ENCODE data around the gene LRIF1.
"Not testable (repeated sequence)": the region's sequence is repeated elsewhere in the genome, so short reads cannot be mapped to it uniquely, and the experiment has no call there.

The LRIF1 gene, protein sequence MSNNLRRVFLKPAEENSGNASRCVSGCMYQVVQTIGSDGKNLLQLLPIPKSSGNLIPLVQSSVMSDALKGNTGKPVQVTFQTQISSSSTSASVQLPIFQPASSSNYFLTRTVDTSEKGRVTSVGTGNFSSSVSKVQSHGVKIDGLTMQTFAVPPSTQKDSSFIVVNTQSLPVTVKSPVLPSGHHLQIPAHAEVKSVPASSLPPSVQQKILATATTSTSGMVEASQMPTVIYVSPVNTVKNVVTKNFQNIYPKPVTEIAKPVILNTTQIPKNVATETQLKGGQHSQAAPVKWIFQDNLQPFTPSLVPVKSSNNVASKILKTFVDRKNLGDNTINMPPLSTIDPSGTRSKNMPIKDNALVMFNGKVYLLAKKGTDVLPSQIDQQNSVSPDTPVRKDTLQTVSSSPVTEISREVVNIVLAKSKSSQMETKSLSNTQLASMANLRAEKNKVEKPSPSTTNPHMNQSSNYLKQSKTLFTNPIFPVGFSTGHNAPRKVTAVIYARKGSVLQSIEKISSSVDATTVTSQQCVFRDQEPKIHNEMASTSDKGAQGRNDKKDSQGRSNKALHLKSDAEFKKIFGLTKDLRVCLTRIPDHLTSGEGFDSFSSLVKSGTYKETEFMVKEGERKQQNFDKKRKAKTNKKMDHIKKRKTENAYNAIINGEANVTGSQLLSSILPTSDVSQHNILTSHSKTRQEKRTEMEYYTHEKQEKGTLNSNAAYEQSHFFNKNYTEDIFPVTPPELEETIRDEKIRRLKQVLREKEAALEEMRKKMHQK

GRCh38 chr1:110963691-110964454 lies at the start of gene LRIF1:
TSS of gene LRIF1 (minus strand) at chr1:110963922. CDS start at chr1:110963688, 234 bp downstream.
- ATAC-seq, result peak; percentile 99
- peaks cover 36% of the 10 kb centered on the region for H3K36me3 Mint-ChIP-seq
- H3K4me1 Mint-ChIP-seq, result peaks cover 44% of the 10 kb centered on the region

DNA sequence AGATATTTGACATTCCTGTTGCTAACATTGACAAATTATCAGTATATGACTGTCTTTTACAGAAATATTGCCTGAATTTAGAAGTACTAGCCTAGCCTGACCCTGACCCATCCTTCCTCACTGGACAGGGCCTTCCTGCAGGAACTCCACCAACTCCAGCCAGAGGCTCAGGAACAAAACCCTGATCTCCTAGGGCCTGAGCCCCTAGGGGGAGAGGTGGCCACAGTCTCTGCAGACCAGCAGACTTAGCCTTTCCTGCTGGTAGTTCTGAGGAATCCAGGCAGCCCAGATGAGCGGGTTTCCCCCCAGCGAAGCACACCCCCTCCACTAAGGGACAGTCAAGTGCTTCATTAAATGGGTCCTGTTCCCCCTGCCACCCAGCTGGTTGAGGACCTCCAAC lies 44.3 kb upstream of the LRIF1 start:
- Mint-ChIP-seq H3K4me1 (no peaks in the 10 kb centered on the region), H3K9me3 (no peaks in the 10 kb centered on the region), H3K4me3 (no peak overlapping the region), H3K27ac (no peak overlapping the region), H3K36me3 (no peaks in the 10 kb centered on the region)
- ATAC-seq, result no peak
- no peak for DNase-seq (ENCODE audit: low spot score in 2 of 2)

More at GRCh38 chr1:110963691-110964454, at the start of gene LRIF1:
- H3K4me3 Mint-ChIP-seq, result peak within 1 kb of the TSS; percentile 92
- peaks cover 24% of the 10 kb centered on the region for H3K9me3 Mint-ChIP-seq
- DNase-seq (ENCODE audit: low spot score in 2 of 2), result peak; percentile 97 to 99
- peak within 1 kb of the TSS; percentile 99 for H3K27ac Mint-ChIP-seq

DNA sequence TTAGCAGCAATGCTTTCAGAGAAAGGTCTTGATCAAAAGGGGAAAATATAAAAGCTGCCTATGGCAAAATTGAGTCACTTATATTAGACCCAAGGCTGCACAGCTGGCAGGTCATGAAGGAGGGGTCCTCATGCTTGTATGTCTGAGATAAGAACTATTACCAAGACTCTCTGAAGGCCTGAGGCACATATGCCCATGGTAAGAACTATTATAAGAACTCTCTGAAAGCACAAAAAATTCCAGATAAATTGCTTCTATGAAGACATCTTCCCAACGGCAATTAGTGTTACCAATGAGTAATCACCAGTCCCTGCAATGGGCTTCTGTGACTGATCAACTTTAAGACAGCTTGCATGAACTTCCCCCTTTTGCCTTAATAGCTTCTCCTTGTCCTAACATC lies 42.8 kb upstream of the LRIF1 start:
- Mint-ChIP-seq H3K36me3 (no peaks in the 10 kb centered on the region), H3K27ac (no peak overlapping the region), H3K4me3 (no peak overlapping the region), H3K4me1 (no peaks in the 10 kb centered on the region), H3K9me3 (no peaks in the 10 kb centered on the region)
- DNase-seq (ENCODE audit: low spot score in 2 of 2), result no peak
- ATAC-seq, result no peak

DNA sequence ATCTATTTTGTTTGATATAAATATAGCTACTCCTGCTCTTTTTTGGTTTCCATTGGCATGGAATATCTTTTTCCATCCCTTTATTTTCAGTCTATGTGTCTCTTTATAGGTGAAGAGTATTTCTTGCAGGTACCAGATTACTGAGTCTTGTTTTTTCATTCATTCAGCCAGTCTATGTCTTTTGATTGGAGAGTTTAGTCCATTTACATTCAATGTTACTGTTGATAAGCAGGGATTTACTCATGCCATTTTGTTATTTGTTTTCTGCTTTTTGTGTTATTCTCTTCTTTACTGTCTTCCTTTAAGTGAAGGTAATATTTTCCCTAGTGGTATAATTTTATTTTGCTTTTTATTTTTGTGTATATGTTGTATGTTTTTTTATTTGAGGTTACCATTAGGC lies 35.9 kb upstream of the LRIF1 start:
- not testable (repeated sequence) for H3K27ac Mint-ChIP-seq; H3K36me3 Mint-ChIP-seq; DNase-seq (ENCODE audit: low spot score in 2 of 2); ATAC-seq; H3K9me3 Mint-ChIP-seq; H3K4me3 Mint-ChIP-seq; H3K4me1 Mint-ChIP-seq

DNA sequence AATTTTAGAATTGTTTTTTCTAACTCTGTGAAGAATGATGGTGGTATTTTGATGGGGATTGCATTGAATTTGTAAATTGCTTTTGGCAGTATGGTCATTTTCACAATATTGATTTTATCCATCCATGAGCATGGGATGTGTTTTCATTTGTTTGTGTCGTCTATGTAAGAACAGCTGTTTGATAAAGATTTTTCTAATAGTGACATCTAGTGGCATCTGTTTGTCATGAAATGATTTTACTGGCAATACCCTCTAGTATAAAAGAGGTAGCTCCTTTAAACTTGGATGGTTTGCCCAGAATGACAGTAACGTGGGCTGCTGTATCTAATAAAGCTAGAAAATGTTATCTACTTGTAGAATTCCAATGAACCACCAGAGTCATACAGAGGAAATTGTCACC lies 28.6 kb upstream of the LRIF1 start:
- H3K4me1 Mint-ChIP-seq, result peaks cover 25% of the 10 kb centered on the region
- not testable (repeated sequence) for DNase-seq (ENCODE audit: low spot score in 2 of 2); H3K36me3 Mint-ChIP-seq; H3K9me3 Mint-ChIP-seq; H3K4me3 Mint-ChIP-seq; H3K27ac Mint-ChIP-seq
- ATAC-seq, result peak; percentile 44

DNA sequence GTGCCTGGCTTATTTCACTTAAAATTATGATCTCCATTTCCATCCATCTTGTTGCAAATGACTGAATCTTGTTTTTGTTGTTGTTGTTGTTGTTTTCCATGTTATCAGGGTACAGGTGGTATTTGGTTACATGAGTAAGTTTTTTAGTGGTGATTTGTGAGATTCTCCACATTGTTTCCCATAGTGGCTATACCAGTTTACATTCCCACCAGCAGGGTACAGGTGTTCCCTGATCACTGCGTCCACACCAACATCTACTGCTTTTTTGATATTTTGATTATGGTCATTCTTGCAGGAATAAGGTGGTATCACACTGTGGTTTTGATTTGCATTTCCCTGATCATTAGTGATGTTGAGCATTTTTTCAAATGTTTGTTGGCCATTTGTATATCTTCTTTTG lies 27.6 kb upstream of the LRIF1 start:
- H3K4me3 Mint-ChIP-seq, ATAC-seq, H3K36me3 Mint-ChIP-seq: not testable (repeated sequence)

GRCh38 chr1:110990541-110990940 lies 26.8 kb upstream of the LRIF1 start:
- Mint-ChIP-seq H3K4me3 (no peak overlapping the region), H3K36me3 (no peaks in the 10 kb centered on the region), H3K27ac (no peak overlapping the region), H3K4me1 (peaks cover 25% of the 10 kb centered on the region), H3K9me3 (no peaks in the 10 kb centered on the region)
- no peak for DNase-seq (ENCODE audit: low spot score in 2 of 2)
- no peak for ATAC-seq

More for the DNA sequence above, 27.6 kb upstream of the LRIF1 start:
- not testable (repeated sequence) for H3K27ac Mint-ChIP-seq; DNase-seq (ENCODE audit: low spot score in 2 of 2); H3K9me3 Mint-ChIP-seq
- H3K4me1 Mint-ChIP-seq, result peaks cover 25% of the 10 kb centered on the region

DNA sequence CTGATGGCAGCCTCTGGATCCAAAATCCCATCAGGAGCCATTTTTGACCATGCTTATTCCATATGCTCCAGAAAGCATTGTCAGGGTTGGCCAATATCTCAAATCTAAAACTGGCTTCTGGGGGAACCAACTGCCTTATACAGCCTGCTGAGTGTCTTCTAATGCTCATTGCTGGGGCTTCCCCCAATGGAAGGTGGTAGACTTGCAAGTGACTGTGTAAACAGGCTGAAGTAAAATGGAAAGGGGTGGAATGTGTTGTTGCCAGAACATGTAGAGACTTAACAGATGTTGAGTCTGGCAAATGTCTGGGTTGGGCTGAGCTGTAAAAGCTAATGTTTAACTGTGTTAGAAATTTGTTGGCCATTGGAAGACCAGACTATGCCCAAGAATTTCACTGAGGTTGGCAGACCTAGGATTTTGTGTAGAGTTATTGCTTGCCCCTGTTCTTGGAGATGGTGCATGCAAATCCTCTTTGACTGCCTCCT lies 22.7 kb upstream of the LRIF1 start:
- H3K4me3 Mint-ChIP-seq, result no peak overlapping the region
- no peak overlapping the region for H3K27ac Mint-ChIP-seq
- no peak for ATAC-seq
- peaks cover 30% of the 10 kb centered on the region for H3K4me1 Mint-ChIP-seq
- DNase-seq (ENCODE audit: low spot score in 2 of 2), result no peak
- H3K36me3 Mint-ChIP-seq, result no peaks in the 10 kb centered on the region
- H3K9me3 Mint-ChIP-seq, result peaks cover 8% of the 10 kb centered on the region

GRCh38 chr1:110982320-110982719 lies 18.6 kb upstream of the LRIF1 start:
- DNase-seq (ENCODE audit: low spot score in 2 of 2), result no peak
- Mint-ChIP-seq H3K4me3 (no peak overlapping the region), H3K4me1 (peaks cover 23% of the 10 kb centered on the region), H3K36me3 (no peaks in the 10 kb centered on the region), H3K9me3 (peaks cover 12% of the 10 kb centered on the region), H3K27ac (peak overlapping the region; percentile 13)
- peak; percentile 92 for ATAC-seq

DNA sequence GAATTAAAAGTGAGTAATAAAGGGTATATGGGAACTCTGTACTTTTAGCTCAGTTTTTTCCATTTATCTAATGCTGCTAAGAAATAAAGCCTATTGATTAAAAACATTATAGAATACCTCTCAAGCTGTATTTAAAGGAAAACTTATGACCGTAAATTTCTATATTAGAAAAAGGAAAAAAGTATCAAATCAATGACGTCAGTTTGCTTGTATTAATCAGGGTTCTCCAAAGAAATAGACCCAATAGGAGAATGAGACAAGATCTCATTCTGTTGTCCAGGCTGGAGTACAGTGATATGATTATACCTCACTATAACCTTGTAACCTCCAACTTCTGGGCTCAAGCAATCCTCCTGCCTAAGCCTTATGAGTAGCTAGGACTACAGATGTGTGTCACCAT lies 15.4 kb upstream of the LRIF1 start:
- Mint-ChIP-seq H3K4me3 (no peak overlapping the region), H3K9me3 (peaks cover 23% of the 10 kb centered on the region), H3K4me1 (peaks cover 23% of the 10 kb centered on the region), H3K36me3 (no peaks in the 10 kb centered on the region), H3K27ac (no peak overlapping the region)
- no peak for DNase-seq (ENCODE audit: low spot score in 2 of 2)
- no peak for ATAC-seq

DNA sequence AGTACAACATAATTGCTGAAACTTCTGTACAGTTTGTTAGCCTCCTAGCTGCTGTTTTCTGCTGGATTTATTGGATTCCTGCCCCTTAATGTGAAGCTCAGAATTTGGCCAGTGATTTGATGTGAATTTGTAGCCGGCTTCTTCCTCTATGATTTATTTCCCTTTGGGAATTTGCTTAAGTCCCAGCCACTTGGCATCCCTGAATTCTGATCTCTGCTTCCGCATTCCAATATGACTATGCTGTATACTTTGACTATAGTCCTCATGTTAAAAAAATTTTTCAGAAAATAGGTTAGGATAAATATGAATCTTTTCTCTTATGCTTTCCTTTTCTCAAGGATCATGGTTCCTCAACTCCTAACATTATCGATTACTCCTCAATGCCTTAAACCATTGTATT lies 12.4 kb upstream of the LRIF1 start:
- no peaks in the 10 kb centered on the region for H3K36me3 Mint-ChIP-seq
- H3K9me3 Mint-ChIP-seq, result peaks cover 21% of the 10 kb centered on the region
- DNase-seq (ENCODE audit: low spot score in 2 of 2) (no peak), ATAC-seq (no peak)
- peaks cover 6% of the 10 kb centered on the region for H3K4me1 Mint-ChIP-seq
- no peak overlapping the region for H3K27ac Mint-ChIP-seq
- no peak overlapping the region for H3K4me3 Mint-ChIP-seq

- H3K27ac Mint-ChIP-seq, result no peak overlapping the region
- no peak overlapping the region for H3K4me3 Mint-ChIP-seq
- no peaks in the 10 kb centered on the region for H3K4me1 Mint-ChIP-seq
- ATAC-seq (no peak), DNase-seq (ENCODE audit: low spot score in 2 of 2) (no peak)
- H3K9me3 Mint-ChIP-seq, result peaks cover 19% of the 10 kb centered on the region
- no peaks in the 10 kb centered on the region for H3K36me3 Mint-ChIP-seq
These were observed 11.5 kb upstream of the LRIF1 start for GRCh38 chr1:110975265-110975664.

- Mint-ChIP-seq H3K27ac (peak overlapping the region; percentile 55), H3K9me3 (peaks cover 24% of the 10 kb centered on the region), H3K4me1 (peaks cover 26% of the 10 kb centered on the region), H3K4me3 (no peak overlapping the region), H3K36me3 (peaks cover 31% of the 10 kb centered on the region)
- no peak for ATAC-seq
- DNase-seq (ENCODE audit: low spot score in 2 of 2), result no peak
These were observed 3.5 kb upstream of the LRIF1 start for GRCh38 chr1:110967256-110967655.

GRCh38 chr1:110964455-110964903 lies 757 bp upstream of the LRIF1 start:
- H3K4me1 Mint-ChIP-seq, result peaks cover 44% of the 10 kb centered on the region
- no peak for ATAC-seq
- H3K36me3 Mint-ChIP-seq, result peaks cover 31% of the 10 kb centered on the region
- peaks cover 24% of the 10 kb centered on the region for H3K9me3 Mint-ChIP-seq
- DNase-seq (ENCODE audit: low spot score in 2 of 2), result no peak
- H3K27ac Mint-ChIP-seq, result peak overlapping the region; percentile 99
- peak overlapping the region; percentile 92 for H3K4me3 Mint-ChIP-seq
